Natural killer cell (primary cell): ENCODE results near the gene SEC24D. TPM values are rescaled to one million over a fixed set of nuclear protein-coding genes. Genes with fewer than 3 reads are reported as not detected.

Experiments
- ATAC-seq, 3 donors: fragments of 150-1000 bp in 2 of 3; fragments of 200-7000 bp in 1 of 3; cut with Tn5 transposase; 1 replicate in 1 of 3; 2 replicates in 2 of 3; pipeline ENCODE4 v1.10.0; 2021; ENCODE audit warnings: mild to moderate bottlenecking in 2 of 3, moderate library complexity in 2 of 3
- DNase-seq, 2 donors: peaks; one replicate each; pipeline versions ENCODE4 v3.0.0 to v3.0.0-alpha.2; 2013 to 2021; ENCODE audit warnings: mixed read lengths in 1 of 2
- H3K27ac ChIP-seq: one replicate; pipeline ENCODE4 v1.5.1; 2013; ENCODE audit warnings: mild to moderate bottlenecking, low read length
- H3K27me3 ChIP-seq: one replicate; pipeline ENCODE4 v1.6.1; 2013; ENCODE audit warnings: low read length; ENCODE audit not compliant: control insufficient read depth, insufficient read depth
- H3K36me3 ChIP-seq: one replicate; pipeline ENCODE4 v1.6.1; 2013; ENCODE audit warnings: low read length; ENCODE audit not compliant: control insufficient read depth, insufficient read depth
- H3K4me1 ChIP-seq: one replicate; pipeline ENCODE4 v1.6.1; 2013; ENCODE audit warnings: low read length; ENCODE audit not compliant: control insufficient read depth, insufficient read depth
- H3K4me3 ChIP-seq: one replicate; pipeline ENCODE4 v1.5.1; 2013; ENCODE audit warnings: low read length
- H3K9me3 ChIP-seq: one replicate; pipeline ENCODE4 v1.6.1; 2013; ENCODE audit warnings: low read length; ENCODE audit not compliant: control insufficient read depth, insufficient read depth
- H3K27ac Mint-ChIP-seq, 2 donors: one replicate each; pipeline ENCODE4 v1.8.0; 2022; ENCODE audit warnings: mild to moderate bottlenecking in 2 of 2, mixed read lengths in 2 of 2, moderate library complexity in 1 of 2
- H3K27me3 Mint-ChIP-seq, 2 donors: one replicate each; pipeline ENCODE4 v1.8.0; 2022; ENCODE audit warnings: low read depth in 2 of 2, mixed read lengths in 2 of 2
- H3K36me3 Mint-ChIP-seq: one replicate; pipeline ENCODE4 v1.8.0; 2022; ENCODE audit warnings: mixed read lengths
- H3K4me1 Mint-ChIP-seq, 2 donors: one replicate each; pipeline ENCODE4 v1.8.0; 2022; ENCODE audit warnings: mixed read lengths in 2 of 2
- H3K4me3 Mint-ChIP-seq: one replicate; pipeline ENCODE4 v1.8.0; 2022; ENCODE audit warnings: mild to moderate bottlenecking, moderate library complexity, mixed read lengths
- H3K9me3 Mint-ChIP-seq, 2 donors: one replicate each; pipeline ENCODE4 v1.8.0; 2022; ENCODE audit warnings: mixed read lengths in 2 of 2
- WGBS: methylation state at CpG from one replicate; pipeline ENCODE4 v1.1.7; 2013; ENCODE audit warnings: missing lambda C conversion rate; ENCODE audit not compliant: insufficient coverage; 5-methylcytosine and 5-hydroxymethylcytosine counted together
- intact Hi-C: fragments of 100-400 bp; cut with micrococcal nuclease; formaldehyde crosslinking; loops from one replicate; pipeline ENCODE4 v1.14.2; 2022
- total RNA-seq, 4 donors: library from RNA; stranded (reverse); fragments of 120-200 nt in 1 of 4; gene quantifications; one replicate each; pipeline versions ENCODE4 v1.2.3 to v1.2.4, GENCODE V29; 2013 to 2022
- TF ChIP-seq, protein P1 (sequence below): fragments of 200-600 bp; IDR thresholded peaks from one replicate; pipeline ENCODE4 v1.8.0; 2022; ENCODE audit warnings: antibody characterized with exemption

SEC24D gene
- total RNA-seq, 3 donors from 2014 or later (not counting 1 experiment from before 2014, with no cell fraction given), result 32.7 to 50.2 (median 35.2) TPM

- Histone ChIP-seq H3K4me3 (no peak overlapping the region), H3K4me1 (no peaks in the 10 kb centered on the region), H3K36me3 (peaks cover 40% of the 10 kb centered on the region), H3K9me3 (no peaks in the 10 kb centered on the region), H3K27me3 (no peaks in the 10 kb centered on the region), H3K27ac (no peak overlapping the region)
- Mint-ChIP-seq H3K4me1 (no peaks in the 10 kb centered on the region), H3K4me3 (no peak overlapping the region), H3K27me3 (no peaks in the 10 kb centered on the region), H3K9me3 (no peaks in the 10 kb centered on the region), H3K27ac (no peak overlapping the region), H3K36me3 (peaks cover 20% of the 10 kb centered on the region)
- no peak for DNase-seq
- no peak for ATAC-seq
- 94% methylated on average over 1 of the region's 1 CpG for WGBS
- intact Hi-C loops, result no loop called here
- TF ChIP-seq, protein P1, sequence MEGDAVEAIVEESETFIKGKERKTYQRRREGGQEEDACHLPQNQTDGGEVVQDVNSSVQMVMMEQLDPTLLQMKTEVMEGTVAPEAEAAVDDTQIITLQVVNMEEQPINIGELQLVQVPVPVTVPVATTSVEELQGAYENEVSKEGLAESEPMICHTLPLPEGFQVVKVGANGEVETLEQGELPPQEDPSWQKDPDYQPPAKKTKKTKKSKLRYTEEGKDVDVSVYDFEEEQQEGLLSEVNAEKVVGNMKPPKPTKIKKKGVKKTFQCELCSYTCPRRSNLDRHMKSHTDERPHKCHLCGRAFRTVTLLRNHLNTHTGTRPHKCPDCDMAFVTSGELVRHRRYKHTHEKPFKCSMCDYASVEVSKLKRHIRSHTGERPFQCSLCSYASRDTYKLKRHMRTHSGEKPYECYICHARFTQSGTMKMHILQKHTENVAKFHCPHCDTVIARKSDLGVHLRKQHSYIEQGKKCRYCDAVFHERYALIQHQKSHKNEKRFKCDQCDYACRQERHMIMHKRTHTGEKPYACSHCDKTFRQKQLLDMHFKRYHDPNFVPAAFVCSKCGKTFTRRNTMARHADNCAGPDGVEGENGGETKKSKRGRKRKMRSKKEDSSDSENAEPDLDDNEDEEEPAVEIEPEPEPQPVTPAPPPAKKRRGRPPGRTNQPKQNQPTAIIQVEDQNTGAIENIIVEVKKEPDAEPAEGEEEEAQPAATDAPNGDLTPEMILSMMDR, result no peak
Observed at GRCh38 chr4:118801895-118802575, 33.9 kb downstream of the SEC24D start.

DNA sequence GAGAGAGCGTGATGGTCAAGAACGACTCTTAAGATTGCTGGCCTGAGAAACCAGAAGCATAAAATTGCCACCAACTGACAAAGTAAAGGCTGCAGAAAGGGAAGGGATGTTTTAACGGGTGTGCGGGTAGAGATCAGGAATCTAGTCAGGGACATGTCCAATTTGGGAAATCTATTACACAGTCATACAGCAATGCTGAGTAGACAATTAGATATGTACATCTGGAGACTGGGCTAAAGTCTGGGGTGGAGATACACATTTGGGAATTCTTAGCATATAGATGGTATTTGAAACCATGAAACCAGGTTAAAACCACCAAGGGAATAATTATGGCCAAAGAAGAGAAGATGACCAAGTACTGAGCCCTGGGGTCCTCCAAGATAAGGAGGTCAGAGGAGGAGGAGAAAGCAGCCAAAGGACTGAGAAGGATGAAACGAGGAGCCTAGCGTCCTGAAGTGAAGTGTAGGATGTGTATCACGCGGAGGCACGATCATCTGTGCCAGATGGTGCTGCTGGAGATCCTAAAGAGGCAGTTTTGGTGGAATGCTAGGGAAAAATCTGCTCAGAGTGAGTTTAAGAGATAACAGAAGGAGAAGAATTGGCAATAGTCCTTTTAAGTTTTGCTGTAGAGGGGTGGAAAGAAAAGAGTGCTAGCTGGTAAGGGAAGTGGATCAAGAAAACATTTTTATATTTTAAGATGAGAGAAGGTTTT, 36.5 kb downstream of the SEC24D start:
- no peak for DNase-seq
- H3K27ac Mint-ChIP-seq, result peak overlapping the region in 1 of 2 donors; percentile 3
- H3K9me3 Mint-ChIP-seq, result no peaks in the 10 kb centered on the region
- no peaks in the 10 kb centered on the region for H3K9me3 ChIP-seq
- H3K4me1 ChIP-seq, result no peaks in the 10 kb centered on the region
- H3K27me3 ChIP-seq, result no peaks in the 10 kb centered on the region
- H3K36me3 ChIP-seq, result peaks cover 39% of the 10 kb centered on the region
- no peak overlapping the region for H3K4me3 ChIP-seq
- ATAC-seq, result no peak
- H3K36me3 Mint-ChIP-seq, result peaks cover 28% of the 10 kb centered on the region
- no peak overlapping the region for H3K27ac ChIP-seq
- intact Hi-C loops, result no loop called here
- TF ChIP-seq, protein P1, result no peak
- H3K4me1 Mint-ChIP-seq, result no peaks in the 10 kb centered on the region
- WGBS, result 96% methylated on average over 9 of the region's 9 CpGs
- no peak overlapping the region for H3K4me3 Mint-ChIP-seq
- H3K27me3 Mint-ChIP-seq, result no peaks in the 10 kb centered on the region

DNA sequence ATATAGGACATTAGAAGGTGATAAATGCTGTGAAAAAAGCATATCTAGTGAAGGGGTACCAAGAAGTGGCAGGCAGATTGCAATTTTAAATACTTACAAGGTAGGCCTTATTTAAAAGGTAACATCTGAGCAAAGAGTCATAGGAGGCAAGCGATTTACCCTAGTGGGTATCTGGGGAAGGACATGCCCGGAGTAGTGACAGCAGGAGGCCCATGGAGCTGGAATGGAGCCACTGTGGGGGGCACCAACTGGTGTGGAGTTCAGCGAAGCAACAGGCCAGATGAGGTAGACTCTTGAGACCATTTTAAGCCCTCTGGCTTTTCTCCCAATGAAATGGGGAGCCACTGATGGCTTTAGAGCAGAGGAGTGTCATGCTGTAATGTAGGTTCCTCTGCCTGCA, 37.3 kb downstream of the SEC24D start:
- Mint-ChIP-seq H3K27ac (peak overlapping the region in 1 of 2 donors; percentile 3), H3K4me3 (no peak overlapping the region), H3K27me3 (no peaks in the 10 kb centered on the region), H3K36me3 (peaks cover 28% of the 10 kb centered on the region), H3K9me3 (no peaks in the 10 kb centered on the region), H3K4me1 (no peaks in the 10 kb centered on the region)
- Histone ChIP-seq H3K9me3 (no peaks in the 10 kb centered on the region), H3K36me3 (peaks cover 42% of the 10 kb centered on the region), H3K4me1 (no peaks in the 10 kb centered on the region), H3K27me3 (no peaks in the 10 kb centered on the region), H3K4me3 (no peak overlapping the region), H3K27ac (no peak overlapping the region)
- DNase-seq, result no peak
- ATAC-seq, result no peak
- TF ChIP-seq, protein P1, result no peak
- 93% methylated on average over 3 of the region's 3 CpGs for WGBS
- intact Hi-C loops, result no loop called here
